ENCODE results near the gene PHIP. TPM values are rescaled to one million over a fixed set of nuclear protein-coding genes. Genes with fewer than 3 reads are reported as not detected.

PHIP gene
- polyA plus RNA-seq, 3 donors = 3.2 to 10.8 (median 5.1) TPM

DNA sequence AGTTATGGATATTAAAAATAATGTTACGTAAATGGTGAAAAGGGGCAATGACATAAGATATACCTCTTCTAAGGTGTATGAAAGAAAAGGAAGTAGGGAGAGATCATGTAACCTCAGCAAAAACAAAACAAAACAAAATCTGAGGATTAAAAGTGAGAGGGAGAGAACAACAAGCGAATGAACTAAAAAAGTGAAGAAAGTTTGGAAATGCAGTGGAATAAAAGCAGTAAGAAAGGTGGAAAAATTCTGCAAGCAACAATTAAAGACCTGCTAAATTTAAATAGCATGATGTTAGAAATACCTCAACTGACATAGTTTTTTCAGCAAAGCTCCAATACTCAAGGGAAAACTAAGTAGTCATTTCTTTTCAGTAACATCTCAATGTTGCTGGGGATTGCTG, 48.0 kb downstream of the PHIP start:
- H3K4me1 ChIP-seq (ENCODE audit: control insufficient read depth in 1 of 2, insufficient read depth in 2 of 2, low read length in 2 of 2) = peaks cover 9 to 11% of the 10 kb centered on the region in 2 donors
- H3K4me3 ChIP-seq (replicated peaks in 1 of 3; ENCODE audit: low read depth in 2 of 3, low read length in 3 of 3) = no peak overlapping the region
- peaks cover 28 to 86% of the 10 kb centered on the region in 2 donors for H3K36me3 ChIP-seq (replicated peaks in 1 of 2; ENCODE audit: control insufficient read depth in 1 of 2, insufficient read depth in 2 of 2, low read length in 2 of 2)
- H3K4me2 ChIP-seq (replicated peaks; ENCODE audit: extremely low read depth, low read length, poor library complexity, severe bottlenecking) = no peak overlapping the region
- DNase-seq = no peak
- Mint-ChIP-seq H3K9me3 (no peaks in the 10 kb centered on the region), H3K4me3 (no peak overlapping the region), H3K4me1 (peaks cover 13% of the 10 kb centered on the region), H3K36me3 (peaks cover 43 to 49% of the 10 kb centered on the region in 2 donors), H3K27me3 (ENCODE audit: low read depth in 3 of 3) (no peaks in the 10 kb centered on the region), H3K27ac (peak overlapping the region in 1 of 7 donors; percentile 10)
- no peak for TF ChIP-seq CTCF (IDR thresholded peaks at IDR 0.05)
- no peak overlapping the region for H2AFZ ChIP-seq (ENCODE audit: insufficient read depth, low read depth, low read length, poor library complexity, severe bottlenecking)
- no peak overlapping the region for H3K9ac ChIP-seq (ENCODE audit: insufficient read depth, low read length, poor library complexity, severe bottlenecking)
- no peak overlapping the region for H3K27ac ChIP-seq (ENCODE audit: low read depth in 1 of 2, low read length in 2 of 2)
- peaks cover 94% of the 10 kb centered on the region for H4K20me1 ChIP-seq (ENCODE audit: insufficient read depth, low read length)
- intact Hi-C loops (cut with micrococcal nuclease) = no loop called here
- H3K79me2 ChIP-seq (ENCODE audit: insufficient read depth, low read length) = peaks cover 75% of the 10 kb centered on the region
- no peaks in the 10 kb centered on the region for H3K27me3 ChIP-seq (ENCODE audit: control insufficient read depth in 2 of 2, insufficient read depth in 2 of 2, low read length in 2 of 2)
- no peaks in the 10 kb centered on the region for H3K9me3 ChIP-seq (replicated peaks in 1 of 2; ENCODE audit: control insufficient read depth in 1 of 2, insufficient read depth in 1 of 2, low read length in 2 of 2)
- no CpG with 5 or more reads among the region's 2 CpGs for WGBS (ENCODE audit: insufficient coverage)

DNA sequence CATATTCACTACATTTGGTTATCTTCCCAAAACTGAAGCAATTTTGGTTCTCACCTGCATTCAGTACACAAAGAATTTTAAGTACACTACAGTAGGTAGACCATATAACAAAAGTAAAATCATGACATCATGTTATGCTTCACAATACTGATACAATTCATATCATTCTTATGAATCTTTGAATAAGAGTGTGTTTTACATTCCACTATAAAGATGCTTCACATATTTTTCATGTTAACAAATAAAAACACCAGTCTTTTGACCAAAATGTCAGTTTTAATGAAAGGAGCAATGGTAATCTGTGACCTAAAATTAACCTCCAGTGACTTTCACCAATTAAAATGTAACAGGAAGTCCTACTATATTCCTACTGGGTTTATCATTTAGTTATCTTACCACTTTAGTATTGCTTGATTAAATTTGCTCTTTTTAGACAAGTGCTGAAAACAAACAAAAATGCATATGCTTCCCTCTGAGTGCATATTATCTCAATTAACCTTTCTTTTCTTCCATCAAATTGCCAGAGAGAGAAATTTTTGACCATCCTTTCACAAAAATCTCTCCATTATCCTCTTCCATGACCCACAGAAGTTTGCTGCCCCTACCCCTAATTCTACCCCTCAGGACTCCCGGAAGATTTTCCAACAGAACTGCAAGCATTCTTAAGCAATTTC, 49.3 kb downstream of the PHIP start:
- no CpG with 5 or more reads among the region's 1 CpG for WGBS (ENCODE audit: insufficient coverage)
- intact Hi-C loops (cut with micrococcal nuclease) = no loop called here

More for the DNA sequence above, 49.3 kb downstream of the PHIP start:
- peaks cover 89% of the 10 kb centered on the region for H4K20me1 ChIP-seq (ENCODE audit: insufficient read depth, low read length)
- H3K27ac ChIP-seq (ENCODE audit: low read depth in 1 of 2, low read length in 2 of 2) = peak overlapping the region in 1 of 2 donors; percentile 33
- H3K4me2 ChIP-seq (replicated peaks; ENCODE audit: extremely low read depth, low read length, poor library complexity, severe bottlenecking) = no peak overlapping the region
- no peak overlapping the region for H2AFZ ChIP-seq (ENCODE audit: insufficient read depth, low read depth, low read length, poor library complexity, severe bottlenecking)
- TF ChIP-seq CTCF (IDR thresholded peaks at IDR 0.05) = no peak
- H3K36me3 ChIP-seq (replicated peaks in 1 of 2; ENCODE audit: control insufficient read depth in 1 of 2, insufficient read depth in 2 of 2, low read length in 2 of 2) = peaks cover 37 to 84% of the 10 kb centered on the region in 2 donors
- Mint-ChIP-seq H3K4me3 (no peak overlapping the region), H3K27me3 (ENCODE audit: low read depth in 3 of 3) (no peaks in the 10 kb centered on the region), H3K4me1 (peaks cover 12% of the 10 kb centered on the region), H3K27ac (peak overlapping the region in 2 of 7 donors; percentile 2 to 52), H3K36me3 (peaks cover 43 to 52% of the 10 kb centered on the region in 2 donors), H3K9me3 (no peaks in the 10 kb centered on the region)
- H3K9me3 ChIP-seq (replicated peaks in 1 of 2; ENCODE audit: control insufficient read depth in 1 of 2, insufficient read depth in 1 of 2, low read length in 2 of 2) = no peaks in the 10 kb centered on the region
- DNase-seq = no peak
- H3K4me1 ChIP-seq (ENCODE audit: control insufficient read depth in 1 of 2, insufficient read depth in 2 of 2, low read length in 2 of 2) = peaks cover 9 to 11% of the 10 kb centered on the region in 2 donors
- H3K27me3 ChIP-seq (ENCODE audit: control insufficient read depth in 2 of 2, insufficient read depth in 2 of 2, low read length in 2 of 2) = no peaks in the 10 kb centered on the region
- peaks cover 68% of the 10 kb centered on the region for H3K79me2 ChIP-seq (ENCODE audit: insufficient read depth, low read length)
- H3K4me3 ChIP-seq (replicated peaks in 1 of 3; ENCODE audit: low read depth in 2 of 3, low read length in 3 of 3) = no peak overlapping the region
- no peak overlapping the region for H3K9ac ChIP-seq (ENCODE audit: insufficient read depth, low read length, poor library complexity, severe bottlenecking)

All from CD14-positive monocyte (primary cell).